Islet of Langerhans (tissue), 1 donor: ENCODE results near the gene TXNRD1.
"Not testable (repeated sequence)": the region's sequence is repeated elsewhere in the genome, so short reads cannot be mapped to it uniquely, and the experiment has no call there.

Experiments
- FAIRE-seq: peaks from one replicate; lab custom pipeline; 2011; peaks lifted over from hg19 to GRCh38; lab: Jason Lieb, UNC

TXNRD1 gene

GRCh38 chr12:104329707-104330532, 114.3 kb downstream of the TXNRD1 start:
- FAIRE-seq = no peak

- FAIRE-seq = no peak
These were observed 115.8 kb downstream of the TXNRD1 start for GRCh38 chr12:104331376-104331775.

- FAIRE-seq = not testable (repeated sequence)
These were observed 116.7 kb downstream of the TXNRD1 start for GRCh38 chr12:104332273-104332672.

- FAIRE-seq = no peak
These were observed 118.2 kb downstream of the TXNRD1 start for GRCh38 chr12:104333692-104334255.

- no peak for FAIRE-seq
These were observed 119.0 kb downstream of the TXNRD1 start for GRCh38 chr12:104334581-104334980.

- no peak for FAIRE-seq
These were observed 120.5 kb downstream of the TXNRD1 start for GRCh38 chr12:104336115-104336514.

GRCh38 chr12:104337030-104337558, 121.5 kb downstream of the TXNRD1 start:
- FAIRE-seq = no peak

- no peak for FAIRE-seq
These were observed 124.1 kb downstream of the TXNRD1 start for GRCh38 chr12:104339663-104340062.

GRCh38 chr12:104340177-104340576, 124.6 kb downstream of the TXNRD1 start:
- no peak for FAIRE-seq

GRCh38 chr12:104340925-104341611, 125.5 kb downstream of the TXNRD1 start:
- no peak for FAIRE-seq

- FAIRE-seq = no peak
These were observed 126.6 kb downstream of the TXNRD1 start for GRCh38 chr12:104342147-104342546.

GRCh38 chr12:104342635-104343249, 127.2 kb downstream of the TXNRD1 start:
- FAIRE-seq = no peak

- FAIRE-seq = no peak
These were observed 129.1 kb downstream of the TXNRD1 start for GRCh38 chr12:104344682-104345081.

GRCh38 chr12:104345234-104346066, 129.9 kb downstream of the TXNRD1 start:
- no peak for FAIRE-seq

GRCh38 chr12:104347374-104348075, 131.9 kb downstream of the TXNRD1 start:
- FAIRE-seq = no peak

- FAIRE-seq = no peak
These were observed 132.9 kb downstream of the TXNRD1 start for GRCh38 chr12:104348283-104348993.

GRCh38 chr12:104348994-104349494, 133.5 kb downstream of the TXNRD1 start:
- no peak for FAIRE-seq

- no peak for FAIRE-seq
These were observed 134.9 kb downstream of the TXNRD1 start for GRCh38 chr12:104350211-104351056.
